ENCODE measurements around the gene RFX8.

RFX8 gene

DNA sequence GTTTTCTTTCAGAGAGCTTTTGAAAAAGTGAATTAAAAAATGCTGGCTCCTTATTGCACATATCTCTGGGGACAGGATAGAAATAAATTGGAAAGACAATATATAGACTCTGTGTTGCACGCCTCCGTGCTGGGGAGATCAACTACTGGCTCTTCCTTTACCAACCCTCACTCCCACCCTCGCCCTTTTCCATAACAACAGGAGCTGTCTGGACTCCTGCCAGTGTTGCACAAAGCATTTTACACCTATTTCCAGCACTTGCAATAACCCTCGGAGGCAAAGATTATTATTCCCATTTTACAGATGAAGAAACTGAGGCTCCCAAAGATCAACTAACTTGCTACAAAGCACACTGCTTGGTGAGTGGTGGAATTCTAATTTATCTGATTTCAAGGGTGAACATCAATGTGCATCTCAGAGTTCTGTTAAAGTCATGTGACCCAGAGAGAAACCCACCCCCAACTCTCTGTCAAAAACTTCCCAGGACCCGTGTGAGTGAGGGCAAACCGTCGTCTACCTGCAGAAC lies 91.8 kb downstream of the RFX8 start:
- H3K4me3 ChIP-seq (ENCODE audit: low read length in 2 of 2), result no peak overlapping the region
- no peak overlapping the region for H3K9ac ChIP-seq (ENCODE audit: low read length in 2 of 2)
- no peak overlapping the region for H3K27ac ChIP-seq (ENCODE audit: low read length)
- peaks cover 26 to 41% of the 10 kb centered on the region in 2 donors for H3K27me3 ChIP-seq (ENCODE audit: control insufficient read depth in 1 of 2, insufficient read depth in 2 of 2, low read length in 2 of 2)
- H3K9me3 ChIP-seq (ENCODE audit: control insufficient read depth in 2 of 2, low read length in 2 of 2), result no peaks in the 10 kb centered on the region
- no peaks in the 10 kb centered on the region for H3K36me3 ChIP-seq (ENCODE audit: control insufficient read depth in 2 of 2, insufficient read depth in 2 of 2, low read length in 2 of 2)
- H3K4me1 ChIP-seq (ENCODE audit: control insufficient read depth, insufficient read depth, low read length), result peaks cover 14% of the 10 kb centered on the region

DNA sequence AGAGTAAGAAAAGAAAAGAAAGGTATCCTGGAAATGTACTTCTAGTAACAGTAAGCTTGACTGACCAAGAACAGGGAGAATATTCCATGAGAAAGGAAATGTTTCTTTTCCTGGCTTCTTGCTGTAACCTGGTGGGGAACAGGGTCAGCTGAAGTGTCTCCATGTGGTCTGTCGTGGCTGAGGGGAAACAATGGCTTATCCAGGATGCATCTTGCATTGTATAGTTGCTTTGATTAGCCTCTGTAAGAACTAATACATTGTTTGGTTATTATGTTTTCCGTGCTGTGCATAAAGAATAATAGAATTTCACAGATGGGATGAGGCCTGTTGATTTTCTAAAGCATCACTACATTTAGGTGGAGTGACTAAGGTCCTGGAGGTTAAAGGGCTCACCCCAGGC lies 92.5 kb downstream of the RFX8 start:
- peaks cover 20 to 34% of the 10 kb centered on the region in 2 donors for H3K27me3 ChIP-seq (ENCODE audit: control insufficient read depth in 1 of 2, insufficient read depth in 2 of 2, low read length in 2 of 2)
- H3K4me3 ChIP-seq (ENCODE audit: low read length in 2 of 2), result no peak overlapping the region
- no peaks in the 10 kb centered on the region for H3K36me3 ChIP-seq (ENCODE audit: control insufficient read depth in 2 of 2, insufficient read depth in 2 of 2, low read length in 2 of 2)
- peaks cover 10% of the 10 kb centered on the region for H3K4me1 ChIP-seq (ENCODE audit: control insufficient read depth, insufficient read depth, low read length)
- H3K9ac ChIP-seq (ENCODE audit: low read length in 2 of 2), result no peak overlapping the region
- H3K9me3 ChIP-seq (ENCODE audit: control insufficient read depth in 2 of 2, low read length in 2 of 2), result no peaks in the 10 kb centered on the region
- no peak overlapping the region for H3K27ac ChIP-seq (ENCODE audit: low read length)

DNA sequence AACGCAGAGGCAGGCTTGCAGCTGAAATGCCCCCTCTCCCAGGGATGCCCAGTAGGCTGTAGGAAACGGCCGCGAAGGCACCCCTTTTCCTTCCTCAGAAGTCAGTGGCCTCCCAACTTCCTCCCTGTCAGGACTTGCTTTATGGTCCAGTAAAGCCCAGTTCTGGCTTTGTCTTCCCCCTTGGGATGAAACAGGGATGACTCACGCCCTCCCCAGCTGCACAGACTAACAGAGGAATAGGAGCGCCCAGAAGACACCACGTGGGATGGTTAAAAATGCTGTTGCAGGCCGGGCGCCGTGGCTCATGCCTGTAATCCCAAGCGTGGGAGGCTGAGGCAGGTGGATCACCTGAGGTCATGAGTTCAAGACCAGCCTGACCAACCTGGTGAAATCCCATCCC lies 94.5 kb downstream of the RFX8 start:
- no peak overlapping the region for H3K4me3 ChIP-seq (ENCODE audit: low read length in 2 of 2)
- no peaks in the 10 kb centered on the region for H3K4me1 ChIP-seq (ENCODE audit: control insufficient read depth, insufficient read depth, low read length)
- no peak overlapping the region for H3K27ac ChIP-seq (ENCODE audit: low read length)
- no peak overlapping the region for H3K9ac ChIP-seq (ENCODE audit: low read length in 2 of 2)
- H3K9me3 ChIP-seq (ENCODE audit: control insufficient read depth in 2 of 2, low read length in 2 of 2), result no peaks in the 10 kb centered on the region
- H3K36me3 ChIP-seq (ENCODE audit: control insufficient read depth in 2 of 2, insufficient read depth in 2 of 2, low read length in 2 of 2), result no peaks in the 10 kb centered on the region
- H3K27me3 ChIP-seq (ENCODE audit: control insufficient read depth in 1 of 2, insufficient read depth in 2 of 2, low read length in 2 of 2), result peaks cover 14 to 15% of the 10 kb centered on the region in 2 donors

GRCh38 chr2:101379091-101379490 lies 95.8 kb downstream of the RFX8 start:
- H3K4me3 ChIP-seq (ENCODE audit: low read length in 2 of 2), result no peak overlapping the region
- no peaks in the 10 kb centered on the region for H3K4me1 ChIP-seq (ENCODE audit: control insufficient read depth, insufficient read depth, low read length)
- H3K9ac ChIP-seq (ENCODE audit: low read length in 2 of 2), result no peak overlapping the region
- peaks cover 10 to 11% of the 10 kb centered on the region in 2 donors for H3K27me3 ChIP-seq (ENCODE audit: control insufficient read depth in 1 of 2, insufficient read depth in 2 of 2, low read length in 2 of 2)
- no peak overlapping the region for H3K27ac ChIP-seq (ENCODE audit: low read length)
- H3K36me3 ChIP-seq (ENCODE audit: control insufficient read depth in 2 of 2, insufficient read depth in 2 of 2, low read length in 2 of 2), result no peaks in the 10 kb centered on the region
- no peaks in the 10 kb centered on the region for H3K9me3 ChIP-seq (ENCODE audit: control insufficient read depth in 2 of 2, low read length in 2 of 2)

GRCh38 chr2:101375653-101376052 lies 99.3 kb downstream of the RFX8 start:
- Histone ChIP-seq H3K9me3 (ENCODE audit: control insufficient read depth in 2 of 2, low read length in 2 of 2) (no peaks in the 10 kb centered on the region), H3K9ac (ENCODE audit: low read length in 2 of 2) (no peak overlapping the region), H3K4me3 (ENCODE audit: low read length in 2 of 2) (no peak overlapping the region), H3K4me1 (ENCODE audit: control insufficient read depth, insufficient read depth, low read length) (no peaks in the 10 kb centered on the region), H3K27me3 (ENCODE audit: control insufficient read depth in 1 of 2, insufficient read depth in 2 of 2, low read length in 2 of 2) (no peaks in the 10 kb centered on the region), H3K36me3 (ENCODE audit: control insufficient read depth in 2 of 2, insufficient read depth in 2 of 2, low read length in 2 of 2) (no peaks in the 10 kb centered on the region), H3K27ac (ENCODE audit: low read length) (no peak overlapping the region)

- Histone ChIP-seq H3K27me3 (ENCODE audit: control insufficient read depth in 1 of 2, insufficient read depth in 2 of 2, low read length in 2 of 2) (no peaks in the 10 kb centered on the region), H3K27ac (ENCODE audit: low read length) (no peak overlapping the region), H3K9me3 (ENCODE audit: control insufficient read depth in 2 of 2, low read length in 2 of 2) (no peaks in the 10 kb centered on the region), H3K9ac (ENCODE audit: low read length in 2 of 2) (no peak overlapping the region), H3K4me3 (ENCODE audit: low read length in 2 of 2) (no peak overlapping the region), H3K4me1 (ENCODE audit: control insufficient read depth, insufficient read depth, low read length) (no peaks in the 10 kb centered on the region), H3K36me3 (ENCODE audit: control insufficient read depth in 2 of 2, insufficient read depth in 2 of 2, low read length in 2 of 2) (no peaks in the 10 kb centered on the region)
These were observed 99.9 kb downstream of the RFX8 start for GRCh38 chr2:101374821-101375561.

- Histone ChIP-seq H3K9ac (ENCODE audit: low read length in 2 of 2) (no peak overlapping the region), H3K27me3 (ENCODE audit: control insufficient read depth in 1 of 2, insufficient read depth in 2 of 2, low read length in 2 of 2) (no peaks in the 10 kb centered on the region), H3K4me3 (ENCODE audit: low read length in 2 of 2) (no peak overlapping the region), H3K27ac (ENCODE audit: low read length) (no peak overlapping the region), H3K4me1 (ENCODE audit: control insufficient read depth, insufficient read depth, low read length) (no peaks in the 10 kb centered on the region), H3K9me3 (ENCODE audit: control insufficient read depth in 2 of 2, low read length in 2 of 2) (no peaks in the 10 kb centered on the region), H3K36me3 (ENCODE audit: control insufficient read depth in 2 of 2, insufficient read depth in 2 of 2, low read length in 2 of 2) (no peaks in the 10 kb centered on the region)
These were observed 102.1 kb downstream of the RFX8 start for GRCh38 chr2:101372792-101373191.

DNA sequence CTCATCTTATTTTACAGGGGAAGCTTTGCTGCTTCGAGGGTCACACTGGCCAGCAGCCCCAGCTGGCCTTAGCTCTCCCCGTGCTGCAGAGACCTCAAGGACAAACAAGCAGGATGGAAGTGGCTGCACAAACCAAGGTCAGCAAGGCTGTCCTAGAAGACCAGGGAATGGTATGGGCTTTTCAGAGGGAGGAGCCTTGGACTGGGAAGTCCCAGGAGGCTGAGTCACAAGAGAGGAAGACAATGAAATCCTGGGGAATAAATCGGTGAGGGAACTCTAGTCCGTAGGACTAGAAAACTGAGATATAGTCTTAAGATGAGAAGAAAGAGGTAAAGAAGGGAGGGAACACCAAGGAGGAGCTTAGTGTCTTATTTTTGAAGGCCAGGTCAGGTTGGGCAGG lies 103.3 kb downstream of the RFX8 start:
- H3K4me1 ChIP-seq (ENCODE audit: control insufficient read depth, insufficient read depth, low read length), result no peaks in the 10 kb centered on the region

GRCh38 chr2:101369100-101369499 lies 105.8 kb downstream of the RFX8 start:
- no peak overlapping the region for H3K27ac ChIP-seq (ENCODE audit: low read length)
- H3K27me3 ChIP-seq (ENCODE audit: control insufficient read depth in 1 of 2, insufficient read depth in 2 of 2, low read length in 2 of 2), result no peaks in the 10 kb centered on the region
- H3K9me3 ChIP-seq (ENCODE audit: control insufficient read depth in 2 of 2, low read length in 2 of 2), result no peaks in the 10 kb centered on the region
- H3K4me1 ChIP-seq (ENCODE audit: control insufficient read depth, insufficient read depth, low read length), result no peaks in the 10 kb centered on the region
- no peak overlapping the region for H3K9ac ChIP-seq (ENCODE audit: low read length in 2 of 2)
- H3K36me3 ChIP-seq (ENCODE audit: control insufficient read depth in 2 of 2, insufficient read depth in 2 of 2, low read length in 2 of 2), result no peaks in the 10 kb centered on the region
- no peak overlapping the region for H3K4me3 ChIP-seq (ENCODE audit: low read length in 2 of 2)

More for the DNA sequence above, 103.3 kb downstream of the RFX8 start:
- no peaks in the 10 kb centered on the region for H3K27me3 ChIP-seq (ENCODE audit: control insufficient read depth in 1 of 2, insufficient read depth in 2 of 2, low read length in 2 of 2)
- H3K36me3 ChIP-seq (ENCODE audit: control insufficient read depth in 2 of 2, insufficient read depth in 2 of 2, low read length in 2 of 2), result no peaks in the 10 kb centered on the region
- H3K4me3 ChIP-seq (ENCODE audit: low read length in 2 of 2), result no peak overlapping the region
- H3K27ac ChIP-seq (ENCODE audit: low read length), result no peak overlapping the region
- H3K9me3 ChIP-seq (ENCODE audit: control insufficient read depth in 2 of 2, low read length in 2 of 2), result no peaks in the 10 kb centered on the region
- H3K9ac ChIP-seq (ENCODE audit: low read length in 2 of 2), result no peak overlapping the region

GRCh38 chr2:101368376-101368775 lies 106.5 kb downstream of the RFX8 start:
- Histone ChIP-seq H3K4me3 (ENCODE audit: low read length in 2 of 2) (no peak overlapping the region), H3K27me3 (ENCODE audit: control insufficient read depth in 1 of 2, insufficient read depth in 2 of 2, low read length in 2 of 2) (no peaks in the 10 kb centered on the region), H3K36me3 (ENCODE audit: control insufficient read depth in 2 of 2, insufficient read depth in 2 of 2, low read length in 2 of 2) (no peaks in the 10 kb centered on the region), H3K9me3 (ENCODE audit: control insufficient read depth in 2 of 2, low read length in 2 of 2) (no peaks in the 10 kb centered on the region), H3K9ac (ENCODE audit: low read length in 2 of 2) (no peak overlapping the region), H3K4me1 (ENCODE audit: control insufficient read depth, insufficient read depth, low read length) (no peaks in the 10 kb centered on the region), H3K27ac (ENCODE audit: low read length) (no peak overlapping the region)

DNA sequence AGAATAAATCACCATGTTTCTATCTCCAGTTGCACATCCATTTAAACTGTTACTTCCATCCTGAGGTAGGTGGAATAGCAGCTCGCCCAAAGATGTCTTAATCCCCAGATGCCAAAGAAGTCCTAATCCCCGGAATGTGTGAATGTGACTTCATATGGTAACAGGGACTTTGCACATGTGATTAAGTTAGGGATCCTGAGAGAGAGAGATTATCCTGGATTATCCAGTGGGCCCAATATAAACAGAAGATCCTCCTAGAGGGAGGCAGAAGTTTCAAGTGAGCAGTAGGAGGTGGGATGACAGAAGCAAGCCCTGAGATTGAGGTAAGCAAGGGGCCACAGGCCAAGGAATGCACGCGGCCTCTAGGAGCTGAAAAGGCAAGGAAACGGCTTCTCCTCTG lies 107.4 kb downstream of the RFX8 start:
- no peak overlapping the region for H3K9ac ChIP-seq (ENCODE audit: low read length in 2 of 2)
- H3K27ac ChIP-seq (ENCODE audit: low read length), result no peak overlapping the region

More for the DNA sequence above, 107.4 kb downstream of the RFX8 start:
- no peaks in the 10 kb centered on the region for H3K36me3 ChIP-seq (ENCODE audit: control insufficient read depth in 2 of 2, insufficient read depth in 2 of 2, low read length in 2 of 2)
- H3K9me3 ChIP-seq (ENCODE audit: control insufficient read depth in 2 of 2, low read length in 2 of 2), result no peaks in the 10 kb centered on the region
- H3K4me3 ChIP-seq (ENCODE audit: low read length in 2 of 2), result no peak overlapping the region
- H3K27me3 ChIP-seq (ENCODE audit: control insufficient read depth in 1 of 2, insufficient read depth in 2 of 2, low read length in 2 of 2), result no peaks in the 10 kb centered on the region
- no peaks in the 10 kb centered on the region for H3K4me1 ChIP-seq (ENCODE audit: control insufficient read depth, insufficient read depth, low read length)
